GM06990 (cell line): ENCODE measurements around the gene GADD45B.

Experiments
- DNase-seq: peaks from one replicate; pipeline ENCODE4 v3.0.0-alpha.2; 2011; ENCODE audit not compliant: insufficient read length; ENCODE audit errors: extremely low read depth
- H3K27me3 ChIP-seq: replicated peaks from 2 replicates; pipeline ENCODE4 v1.6.0; 2011; ENCODE audit warnings: low read length; ENCODE audit not compliant: control insufficient read depth, insufficient read depth
- H3K36me3 ChIP-seq: 2 replicates; pipeline ENCODE4 v1.5.1; 2011; ENCODE audit warnings: low read length; ENCODE audit not compliant: control insufficient read depth, insufficient read depth
- H3K4me3 ChIP-seq: replicated peaks from 2 replicates; pipeline ENCODE4 v1.5.1; 2011; ENCODE audit warnings: low read depth, mild to moderate bottlenecking, control low read depth, low read length
- CTCF ChIP-seq: IDR thresholded peaks from 2 replicates; pipeline ENCODE4 v1.5.1; 2011; ENCODE audit warnings: low read length, control low read depth, mild to moderate bottlenecking, inconsistent platforms; ENCODE audit not compliant: insufficient read depth, poor library complexity, severe bottlenecking

Gene GADD45B

GRCh38 chr19:2440515-2440914, 35.4 kb upstream of the GADD45B start:
- Histone ChIP-seq H3K27me3 (no peaks in the 10 kb centered on the region), H3K4me3 (no peak overlapping the region), H3K36me3 (peaks cover 41% of the 10 kb centered on the region)
- no peak for TF ChIP-seq CTCF
- DNase-seq: no peak

GRCh38 chr19:2441096-2441752, 34.7 kb upstream of the GADD45B start:
- no peak for TF ChIP-seq CTCF
- no peaks in the 10 kb centered on the region for H3K27me3 ChIP-seq
- no peak overlapping the region for H3K4me3 ChIP-seq
- no peak for DNase-seq
- H3K36me3 ChIP-seq: peaks cover 41% of the 10 kb centered on the region

GRCh38 chr19:2443116-2443784, 32.7 kb upstream of the GADD45B start:
- no peak for TF ChIP-seq CTCF
- no peaks in the 10 kb centered on the region for H3K27me3 ChIP-seq
- DNase-seq: no peak
- H3K4me3 ChIP-seq: no peak overlapping the region
- peaks cover 29% of the 10 kb centered on the region for H3K36me3 ChIP-seq

- Histone ChIP-seq H3K27me3 (no peaks in the 10 kb centered on the region), H3K4me3 (no peak overlapping the region), H3K36me3 (peaks cover 28% of the 10 kb centered on the region)
- no peak for TF ChIP-seq CTCF
- DNase-seq: no peak
Measured at GRCh38 chr19:2443785-2444182, 32.1 kb upstream of the GADD45B start.

GRCh38 chr19:2444251-2445002, 31.5 kb upstream of the GADD45B start:
- DNase-seq: no peak
- Histone ChIP-seq H3K36me3 (peaks cover 27% of the 10 kb centered on the region), H3K4me3 (no peak overlapping the region), H3K27me3 (no peaks in the 10 kb centered on the region)
- no peak for TF ChIP-seq CTCF
